Measurements from ENCODE around the gene TSPY4.
"Not testable (repeated sequence)": the region's sequence is repeated elsewhere in the genome, so short reads cannot be mapped to it uniquely, and the experiment has no call there.

TSPY4 gene, protein sequence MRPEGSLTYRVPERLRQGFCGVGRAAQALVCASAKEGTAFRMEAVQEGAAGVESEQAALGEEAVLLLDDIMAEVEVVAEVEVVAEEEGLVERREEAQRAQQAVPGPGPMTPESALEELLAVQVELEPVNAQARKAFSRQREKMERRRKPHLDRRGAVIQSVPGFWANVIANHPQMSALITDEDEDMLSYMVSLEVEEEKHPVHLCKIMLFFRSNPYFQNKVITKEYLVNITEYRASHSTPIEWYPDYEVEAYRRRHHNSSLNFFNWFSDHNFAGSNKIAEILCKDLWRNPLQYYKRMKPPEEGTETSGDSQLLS

DNA sequence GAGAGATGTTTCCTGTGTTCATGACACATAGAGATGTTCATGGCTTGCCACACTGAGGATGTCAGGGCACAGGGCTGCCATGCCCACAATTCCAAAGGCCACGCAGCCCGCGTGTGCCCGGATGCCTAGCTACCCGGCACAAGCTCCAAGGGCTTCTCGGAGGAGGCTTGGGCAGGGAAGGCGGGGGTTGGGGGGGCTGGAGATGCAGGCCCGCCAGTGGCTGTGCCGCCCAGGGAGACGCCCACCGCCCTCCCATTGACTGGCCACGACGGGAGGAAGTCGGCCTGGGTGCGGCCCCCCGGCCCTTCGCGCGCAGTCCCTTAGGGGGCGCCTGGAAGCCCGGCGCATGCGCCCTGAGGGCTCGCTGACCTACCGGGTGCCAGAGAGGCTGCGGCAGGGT is at the start of gene TSPY4:
Gene TSPY4, plus strand, starts transcription at position 301 of the 400 bp plus-strand sequence. Its CDS starts 46 bp downstream, at position 347.
- not testable (repeated sequence) for DNase-seq

DNA sequence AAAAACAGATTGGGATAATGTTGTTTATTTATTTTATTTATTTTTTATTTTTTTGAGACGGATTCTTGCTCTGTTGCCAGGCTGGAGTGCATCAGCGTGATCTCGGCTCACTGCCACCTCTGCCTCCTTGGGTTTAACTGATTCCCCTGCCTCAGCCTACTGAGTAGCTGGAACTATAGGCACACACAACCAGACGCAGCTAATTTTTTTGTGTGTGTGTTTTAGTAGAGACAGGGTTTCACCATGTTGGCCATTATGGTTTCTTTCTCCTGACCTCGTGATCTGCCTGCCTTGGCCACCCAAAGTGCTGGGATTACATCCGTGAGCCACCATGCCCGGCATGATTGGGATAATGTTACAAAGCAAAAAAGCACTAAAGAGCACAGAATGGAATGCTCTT is 16.3 kb upstream of the TSPY4 start:
- no peak for DNase-seq

DNA sequence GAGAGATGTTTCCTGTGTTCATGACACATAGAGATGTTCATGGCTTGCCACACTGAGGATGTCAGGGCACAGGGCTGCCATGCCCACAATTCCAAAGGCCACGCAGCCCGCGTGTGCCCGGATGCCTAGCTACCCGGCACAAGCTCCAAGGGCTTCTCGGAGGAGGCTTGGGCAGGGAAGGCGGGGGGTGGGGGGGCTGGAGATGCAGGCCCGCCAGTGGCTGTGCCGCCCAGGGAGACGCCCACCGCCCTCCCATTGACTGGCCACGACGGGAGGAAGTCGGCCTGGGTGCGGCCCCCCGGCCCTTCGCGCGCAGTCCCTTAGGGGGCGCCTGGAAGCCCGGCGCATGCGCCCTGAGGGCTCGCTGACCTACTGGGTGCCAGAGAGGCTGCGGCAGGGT is 20.2 kb downstream of the TSPY4 start, which contains the start of gene TSPY8:
Gene TSPY8, plus strand, starts transcription at position 301 of the 400 bp plus-strand sequence. Its CDS starts 46 bp downstream, at position 347.
- not testable (repeated sequence) for DNase-seq

Measured in fibroblast of skin of right biceps (primary cell).